Lung microvascular endothelial cell (primary cell): ENCODE results near the gene ANKRD13A. TPM values are rescaled to one million over a fixed set of nuclear protein-coding genes. Genes with fewer than 3 reads are reported as not detected.
"Not testable (repeated sequence)": the region's sequence is repeated elsewhere in the genome, so short reads cannot be mapped to it uniquely, and the experiment has no call there.

ENCODE experiments used
- DNase-seq, 2 donors: peaks; one replicate each; pipeline versions ENCODE4 v3.0.0 to v3.0.0-alpha.2; 2010; ENCODE audit warnings: low read depth in 2 of 2
- total RNA-seq: library from RNA; depleted of rRNA; stranded (reverse); fragments of >200 nt; gene quantifications from 2 replicates; pipeline ENCODE4 v1.2.1, GENCODE V29; 2014

ANKRD13A gene
- total RNA-seq, 1 donor from 2014 or later, result 45.6 TPM

GRCh38 chr12:109983432-109984142 is 15.6 kb upstream of the ANKRD13A start:
- no peak for DNase-seq

- DNase-seq, result not testable (repeated sequence)
These were observed 13.0 kb upstream of the ANKRD13A start for GRCh38 chr12:109986236-109986635.

GRCh38 chr12:109987615-109988014 is 11.6 kb upstream of the ANKRD13A start:
- no peak for DNase-seq

GRCh38 chr12:109988274-109988673 is 11.0 kb upstream of the ANKRD13A start:
- DNase-seq, result no peak

- DNase-seq, result peak in 1 of 2 donors; percentile 61
These were observed 10.3 kb upstream of the ANKRD13A start for GRCh38 chr12:109988903-109989302.

GRCh38 chr12:109989380-109989779 is 9.8 kb upstream of the ANKRD13A start:
- no peak for DNase-seq

GRCh38 chr12:109991586-109991985 is 7.6 kb upstream of the ANKRD13A start:
- DNase-seq, result no peak

- DNase-seq, result no peak
These were observed 6.1 kb upstream of the ANKRD13A start for GRCh38 chr12:109993091-109993490.

- peak; percentile 26 to 67 for DNase-seq
These were observed 4.6 kb upstream of the ANKRD13A start for GRCh38 chr12:109994401-109995175.

GRCh38 chr12:109995361-109995685 is 3.9 kb upstream of the ANKRD13A start:
- no peak for DNase-seq

- DNase-seq, result peak; percentile 91 to 95
These were observed 3.3 kb upstream of the ANKRD13A start, which contains the start of gene GIT2 for GRCh38 chr12:109995686-109996482. TSS of gene GIT2 (minus strand) at chr12:109996368. CDS start at chr12:109996224, 144 bp downstream.

- DNase-seq, result no peak
These were observed 2.8 kb upstream of the ANKRD13A start for GRCh38 chr12:109996483-109996853.

GRCh38 chr12:109997393-109997792 is 1.8 kb upstream of the ANKRD13A start:
- no peak for DNase-seq

- DNase-seq, result no peak
These were observed 858 bp upstream of the ANKRD13A start for GRCh38 chr12:109998241-109998903.

GRCh38 chr12:109999649-109999971 is 380 bp downstream of the ANKRD13A start:
- no peak for DNase-seq

- peak in 1 of 2 donors; percentile 41 for DNase-seq
These were observed 814 bp downstream of the ANKRD13A start for GRCh38 chr12:109999983-110000505.

GRCh38 chr12:110001596-110001995 is 2.4 kb downstream of the ANKRD13A start:
- peak in 1 of 2 donors; percentile 49 for DNase-seq

GRCh38 chr12:110002676-110003515 is 3.7 kb downstream of the ANKRD13A start:
- DNase-seq, result peak in 1 of 2 donors; percentile 28

- DNase-seq, result no peak
These were observed 5.4 kb downstream of the ANKRD13A start for GRCh38 chr12:110004598-110004997.

GRCh38 chr12:110005319-110005973 is 6.2 kb downstream of the ANKRD13A start:
- no peak for DNase-seq
